A673 (cell line): Measurements from ENCODE around the gene MGAT4A. TPM values are rescaled to one million over a fixed set of nuclear protein-coding genes. Genes with fewer than 3 reads are reported as not detected.
A peak's percentile ranks its signal among the peaks of the same experiment; 100 is the strongest.

Source experiments
- BruUV-seq: library from RNA; stranded (reverse); fragments of 400-500 nt; replicated peaks from 2 replicates; lab custom pipeline; 2021; lab: Mats Ljungman, UMichigan
- CTCF ChIA-PET: fragments of 300-600 bp; sonication (Branson Sonifier 250); formaldehyde crosslinking; loops from one replicate; lab custom pipeline; 2022; ENCODE audit warnings: antibody characterized with exemption; lab: Charles Lee
- POLR2A ChIA-PET: fragments of 300-600 bp; sonication (Branson Sonifier 250); formaldehyde crosslinking; loops from one replicate; lab custom pipeline; 2022; ENCODE audit warnings: antibody characterized with exemption; ENCODE audit not compliant: low non-redundant PET; lab: Charles Lee
- DNase-seq: peaks from one replicate; pipeline ENCODE4 v3.0.0-alpha.2; 2015; ENCODE audit warnings: low spot score
- H3K27ac ChIP-seq: fragments of 200-600 bp; sonication (generic); 2 replicates; pipeline ENCODE4 v1.5.1; 2016; ENCODE audit warnings: mixed run types, low read depth, mild to moderate bottlenecking, mixed read lengths, antibody characterized with exemption, low read length; ENCODE audit not compliant: poor library complexity, severe bottlenecking
- H3K27me3 ChIP-seq: fragments of 200-600 bp; sonication (generic); replicated peaks from 2 replicates; pipeline ENCODE4 v1.6.1; 2017; ENCODE audit warnings: mixed run types, low read depth, mild to moderate bottlenecking, mixed read lengths, antibody characterized with exemption, low read length; ENCODE audit not compliant: insufficient read depth, poor library complexity
- H3K36me3 ChIP-seq: fragments of 200-600 bp; sonication (generic); 2 replicates; pipeline ENCODE4 v1.6.1; 2016; ENCODE audit warnings: mixed run types, mild to moderate bottlenecking, mixed read lengths, antibody characterized with exemption, low read length; ENCODE audit not compliant: insufficient read depth, poor library complexity, severe bottlenecking
- H3K4me1 ChIP-seq: fragments of 200-600 bp; sonication (generic); 2 replicates; pipeline ENCODE4 v1.6.1; 2017; ENCODE audit warnings: mixed run types, mild to moderate bottlenecking, mixed read lengths, antibody characterized with exemption, low read length; ENCODE audit not compliant: insufficient read depth, poor library complexity, severe bottlenecking
- H3K4me3 ChIP-seq: fragments of 200-600 bp; sonication (generic); 2 replicates; pipeline ENCODE4 v1.5.1; 2016; ENCODE audit warnings: low read depth, mixed run types, mild to moderate bottlenecking, mixed read lengths, low read length; ENCODE audit not compliant: poor library complexity, severe bottlenecking
- H3K9me3 ChIP-seq: fragments of 200-600 bp; sonication (generic); 2 replicates; pipeline ENCODE4 v1.6.1; 2016; ENCODE audit warnings: mixed run types, low read depth, mild to moderate bottlenecking, mixed read lengths, antibody characterized with exemption, low read length; ENCODE audit not compliant: poor library complexity, severe bottlenecking
- EZH2 ChIP-seq: fragments of 200-600 bp; sonication (generic); IDR thresholded peaks from 2 replicates; pipeline ENCODE4 v1.6.1; 2017; ENCODE audit warnings: borderline replicate concordance, low read depth, mild to moderate bottlenecking, mixed read lengths, antibody characterized with exemption, low read length; ENCODE audit not compliant: poor library complexity, severe bottlenecking
- intact Hi-C: fragments of 100-400 bp; cut with micrococcal nuclease; formaldehyde crosslinking; loops from one replicate; pipeline ENCODE4 v1.10.0; 2022; ENCODE audit not compliant: unreplicated experiment
- total RNA-seq: library from RNA; stranded (reverse); gene quantifications from 2 replicates; pipeline ENCODE4 v1.2.3, GENCODE V29; 2021
- TF ChIP-seq, protein P1 (sequence below): fragments of 300-800, 200-600 bp; sonication (generic); conservative IDR thresholded peaks from 2 replicates; pipeline ENCODE4 v1.5.1; 2017; ENCODE audit warnings: low read depth, mild to moderate bottlenecking, antibody characterized with exemption, low read length, moderate library complexity, mixed read lengths

MGAT4A gene
- total RNA-seq, 1 experiment from 2014 or later: 0.09 TPM

DNA sequence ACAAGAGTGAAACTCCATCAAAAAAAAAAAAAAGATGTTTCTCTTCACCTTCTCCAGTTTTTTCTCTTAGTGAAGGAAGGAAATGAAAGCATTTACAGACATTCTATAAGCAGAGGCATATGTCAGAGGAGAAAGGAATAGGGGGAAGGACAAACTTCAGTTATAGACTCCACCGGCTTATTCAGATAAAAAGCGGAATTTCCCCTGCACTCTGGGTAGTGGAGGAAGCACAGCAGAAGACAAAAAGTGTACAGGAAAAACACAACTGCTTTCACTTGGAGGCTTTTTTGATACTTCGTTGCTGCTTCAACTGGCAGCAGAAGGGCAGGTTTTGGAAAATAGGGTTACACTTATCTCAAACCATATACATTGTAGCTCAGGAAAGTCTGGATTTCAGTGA, 3.2 kb upstream of the MGAT4A start:
- BruUV-seq: no TSS peak

GRCh38 chr2:98732430-98733051, 1.6 kb upstream of the MGAT4A start:
- no peak overlapping the region for H3K4me3 ChIP-seq
- no peak overlapping the region for H3K27ac ChIP-seq
- no peaks in the 10 kb centered on the region for H3K36me3 ChIP-seq
- no peak for DNase-seq
- ChIA-PET CTCF (no interaction called here), POLR2A (no interaction called here)
- no TSS peak for BruUV-seq
- TF ChIP-seq EZH2: no peak
- TF ChIP-seq, protein P1, sequence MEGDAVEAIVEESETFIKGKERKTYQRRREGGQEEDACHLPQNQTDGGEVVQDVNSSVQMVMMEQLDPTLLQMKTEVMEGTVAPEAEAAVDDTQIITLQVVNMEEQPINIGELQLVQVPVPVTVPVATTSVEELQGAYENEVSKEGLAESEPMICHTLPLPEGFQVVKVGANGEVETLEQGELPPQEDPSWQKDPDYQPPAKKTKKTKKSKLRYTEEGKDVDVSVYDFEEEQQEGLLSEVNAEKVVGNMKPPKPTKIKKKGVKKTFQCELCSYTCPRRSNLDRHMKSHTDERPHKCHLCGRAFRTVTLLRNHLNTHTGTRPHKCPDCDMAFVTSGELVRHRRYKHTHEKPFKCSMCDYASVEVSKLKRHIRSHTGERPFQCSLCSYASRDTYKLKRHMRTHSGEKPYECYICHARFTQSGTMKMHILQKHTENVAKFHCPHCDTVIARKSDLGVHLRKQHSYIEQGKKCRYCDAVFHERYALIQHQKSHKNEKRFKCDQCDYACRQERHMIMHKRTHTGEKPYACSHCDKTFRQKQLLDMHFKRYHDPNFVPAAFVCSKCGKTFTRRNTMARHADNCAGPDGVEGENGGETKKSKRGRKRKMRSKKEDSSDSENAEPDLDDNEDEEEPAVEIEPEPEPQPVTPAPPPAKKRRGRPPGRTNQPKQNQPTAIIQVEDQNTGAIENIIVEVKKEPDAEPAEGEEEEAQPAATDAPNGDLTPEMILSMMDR: no peak
- intact Hi-C loops: no loop called here
- no peaks in the 10 kb centered on the region for H3K4me1 ChIP-seq
- no peaks in the 10 kb centered on the region for H3K9me3 ChIP-seq
- H3K27me3 ChIP-seq: peaks cover 53% of the 10 kb centered on the region

More for the DNA sequence above, 3.2 kb upstream of the MGAT4A start:
- ChIA-PET POLR2A (no interaction called here), CTCF (interaction anchor here (0.6 kb wide), 1 partner anchor 92 kb away, joined by 3 read pairs; no protein-coding TSS in a partner anchor)
- Histone ChIP-seq H3K27ac (no peak overlapping the region), H3K27me3 (peaks cover 37% of the 10 kb centered on the region), H3K4me1 (no peaks in the 10 kb centered on the region), H3K9me3 (no peaks in the 10 kb centered on the region), H3K4me3 (no peak overlapping the region), H3K36me3 (no peaks in the 10 kb centered on the region)
- DNase-seq: no peak
- TF ChIP-seq, protein P1: no peak
- no peak for TF ChIP-seq EZH2
- intact Hi-C loops: no loop called here

DNA sequence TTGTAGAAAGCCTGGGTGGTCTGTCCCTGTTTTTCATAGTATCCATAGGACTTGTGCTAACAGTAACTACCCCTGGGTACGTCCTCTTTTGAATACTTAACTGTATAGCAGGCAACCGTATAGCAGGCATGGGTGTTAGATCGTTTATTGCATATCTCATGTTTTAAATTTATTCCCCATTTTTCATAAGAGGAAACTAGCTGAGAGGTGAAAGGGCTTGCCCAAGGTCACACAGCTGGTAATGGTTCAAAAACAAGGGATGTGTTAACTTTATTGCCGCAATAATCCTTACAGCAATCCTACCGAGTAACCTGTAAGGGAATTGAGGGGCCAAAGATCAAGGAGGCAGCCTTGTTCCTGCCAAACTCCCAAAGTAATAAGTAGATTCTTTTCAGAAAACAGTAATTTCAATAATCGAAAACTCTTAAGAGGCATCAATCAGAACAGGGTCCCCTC, 990 bp upstream of the MGAT4A start:
- Histone ChIP-seq H3K27me3 (peaks cover 59% of the 10 kb centered on the region), H3K36me3 (no peaks in the 10 kb centered on the region), H3K4me3 (peak overlapping the region; percentile 46), H3K9me3 (no peaks in the 10 kb centered on the region), H3K4me1 (no peaks in the 10 kb centered on the region), H3K27ac (no peak overlapping the region)
- DNase-seq: no peak
- no TSS peak for BruUV-seq
- ChIA-PET CTCF (no interaction called here), POLR2A (no interaction called here)
- intact Hi-C loops: no loop called here
- no peak for TF ChIP-seq EZH2
- TF ChIP-seq, protein P1: no peak
